ENCODE data around the gene OXSM.

Gene OXSM

DNA sequence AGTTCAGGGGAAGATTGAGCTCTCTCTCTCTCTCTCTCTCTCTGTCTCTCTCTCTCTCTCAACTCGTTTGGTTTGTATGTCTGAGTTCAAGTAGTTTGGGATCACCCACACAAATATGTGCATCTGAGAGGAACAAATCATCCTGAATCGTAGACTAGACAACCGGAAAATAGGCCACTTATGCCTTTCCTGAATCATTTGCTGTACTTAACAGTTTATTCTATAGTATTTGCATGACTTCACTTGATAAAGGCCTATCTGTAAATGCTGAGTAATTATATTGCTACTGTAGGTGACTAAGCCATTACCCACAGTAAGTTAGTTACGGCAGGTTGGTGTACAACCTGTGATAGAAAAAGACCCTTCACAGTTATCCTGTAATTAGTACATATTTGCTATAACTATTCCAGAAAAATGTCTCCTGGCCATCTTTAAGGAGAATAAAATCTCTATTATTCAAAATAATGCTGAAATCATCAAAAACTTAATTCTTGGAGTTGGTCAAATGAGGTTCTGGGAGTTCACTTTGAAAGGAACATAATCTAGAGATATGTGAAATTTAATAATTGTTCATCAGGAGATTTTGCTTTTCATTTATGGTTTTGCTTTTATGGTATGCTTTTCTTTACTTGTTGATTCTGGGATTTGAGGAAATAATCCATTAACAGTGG is 31.1 kb downstream of the OXSM start:
- H3K36me3 Mint-ChIP-seq = no peaks in the 10 kb centered on the region
- no peak overlapping the region for H3K27ac Mint-ChIP-seq
- DNase-seq = no peak
- H3K4me3 Mint-ChIP-seq = no peak overlapping the region
- peaks cover 2% of the 10 kb centered on the region for H3K4me1 Mint-ChIP-seq
- H3K9me3 Mint-ChIP-seq = no peaks in the 10 kb centered on the region
- no peaks in the 10 kb centered on the region for H3K27me3 Mint-ChIP-seq
- CTCF ChIA-PET = no interaction called here

DNA sequence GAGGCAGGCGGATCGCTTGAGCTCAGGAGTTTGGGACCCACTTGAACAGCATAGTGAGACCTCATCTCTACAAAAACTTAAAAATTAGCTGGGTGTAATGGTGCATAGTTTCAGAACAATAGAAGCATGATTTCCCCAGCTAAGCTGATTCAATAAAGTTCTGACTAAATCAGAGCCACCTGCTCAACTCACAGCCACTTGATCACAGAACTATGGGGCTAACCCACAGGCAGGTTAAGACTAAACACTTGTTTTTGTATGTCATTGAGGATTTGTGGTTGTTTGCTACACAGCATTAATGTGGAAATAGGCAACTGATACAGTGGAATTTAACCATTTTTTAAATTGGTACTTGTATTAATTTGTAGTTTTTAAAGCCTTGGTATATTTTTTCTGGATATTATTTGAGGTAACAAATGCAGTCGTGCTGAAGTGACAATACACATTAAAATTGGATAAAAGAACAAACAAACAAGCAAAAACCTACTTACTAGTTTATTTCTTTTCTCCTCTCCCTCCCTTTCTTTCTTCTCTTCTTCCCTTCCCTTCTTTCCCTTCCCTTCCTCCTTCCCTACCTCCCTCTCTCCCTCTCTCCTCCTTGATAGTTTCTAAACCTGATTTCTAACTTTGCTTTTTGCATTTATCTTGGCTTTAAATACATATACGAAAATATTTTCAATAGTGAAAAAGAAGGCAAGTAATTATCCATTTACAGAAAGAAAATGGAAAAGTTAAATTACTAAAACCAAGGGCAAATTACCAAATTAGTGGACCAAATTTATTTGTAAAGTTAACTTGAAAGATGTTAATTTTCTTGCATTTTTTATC is 32.1 kb downstream of the OXSM start:
- H3K27me3 Mint-ChIP-seq = no peaks in the 10 kb centered on the region
- CTCF ChIA-PET = no interaction called here

GRCh38 chr3:25823314-25823713 is 33.4 kb downstream of the OXSM start:
- peaks cover 10% of the 10 kb centered on the region for H3K4me1 Mint-ChIP-seq
- no peak overlapping the region for H3K4me3 Mint-ChIP-seq
- DNase-seq = no peak
- no peaks in the 10 kb centered on the region for H3K9me3 Mint-ChIP-seq
- no peaks in the 10 kb centered on the region for H3K27me3 Mint-ChIP-seq
- CTCF ChIA-PET = no interaction called here
- no peak overlapping the region for H3K27ac Mint-ChIP-seq
- H3K36me3 Mint-ChIP-seq = no peaks in the 10 kb centered on the region

More for the DNA sequence above, 32.1 kb downstream of the OXSM start:
- Mint-ChIP-seq H3K36me3 (no peaks in the 10 kb centered on the region), H3K4me1 (peaks cover 10% of the 10 kb centered on the region), H3K4me3 (no peak overlapping the region), H3K9me3 (no peaks in the 10 kb centered on the region), H3K27ac (no peak overlapping the region)
- DNase-seq = no peak

- CTCF ChIA-PET = no interaction called here
- peaks cover 2% of the 10 kb centered on the region for H3K27me3 Mint-ChIP-seq
- peaks cover 10% of the 10 kb centered on the region for H3K4me1 Mint-ChIP-seq
- no peaks in the 10 kb centered on the region for H3K9me3 Mint-ChIP-seq
- H3K4me3 Mint-ChIP-seq = no peak overlapping the region
- H3K36me3 Mint-ChIP-seq = no peaks in the 10 kb centered on the region
- no peak for DNase-seq
- no peak overlapping the region for H3K27ac Mint-ChIP-seq
Observed at GRCh38 chr3:25826510-25826909, 36.6 kb downstream of the OXSM start.

DNA sequence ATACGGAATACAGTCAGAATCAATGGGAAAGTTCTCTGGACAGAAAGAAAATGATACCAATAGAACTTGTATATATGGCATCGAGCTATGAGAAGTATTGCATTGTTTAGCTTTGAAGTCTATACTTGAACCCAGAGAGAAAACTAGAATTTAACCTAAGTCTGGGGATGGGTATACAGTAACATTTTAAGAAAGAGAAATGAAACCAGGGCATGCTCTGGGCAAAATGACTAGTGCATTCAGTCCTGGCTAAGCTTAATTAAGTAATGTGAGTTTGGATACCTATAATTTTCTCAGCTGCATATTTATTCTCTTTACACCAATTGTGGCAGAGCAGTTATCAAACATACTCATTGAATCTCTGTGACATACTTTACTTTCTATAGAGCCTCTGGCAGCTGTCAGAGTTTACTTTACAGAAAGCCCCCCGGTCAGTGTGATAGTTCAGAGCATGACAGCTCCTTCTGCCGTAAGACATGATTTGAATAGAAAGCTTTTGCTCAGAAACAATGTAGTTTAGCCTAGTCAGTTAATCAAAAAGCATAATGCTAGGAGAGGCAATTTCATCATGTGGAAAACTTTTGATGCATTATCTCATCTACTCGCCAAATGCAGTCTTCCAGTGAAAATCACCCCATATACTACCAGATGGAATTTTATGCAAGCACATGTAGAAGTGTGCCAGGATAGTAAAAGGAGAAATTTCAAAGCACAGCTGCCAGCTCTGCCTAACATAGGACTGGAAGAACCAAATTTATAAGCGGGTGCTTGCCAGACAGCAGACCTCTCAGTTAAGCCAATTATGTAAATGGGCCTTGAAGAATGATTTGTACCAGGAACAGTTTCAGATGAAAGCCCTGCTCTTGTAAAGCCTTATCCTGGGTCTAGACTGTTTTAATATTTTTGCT is 40.7 kb downstream of the OXSM start:
- no peak overlapping the region for H3K4me3 Mint-ChIP-seq
- CTCF ChIA-PET = interaction anchor here (0.7 to 1.8 kb wide), 4 partner anchors 19 to 185 kb away, joined by 3 to 4 read pairs (median 4); no protein-coding TSS in a partner anchor
- H3K36me3 Mint-ChIP-seq = no peaks in the 10 kb centered on the region
- H3K9me3 Mint-ChIP-seq = no peaks in the 10 kb centered on the region
- peaks cover 4% of the 10 kb centered on the region for H3K27me3 Mint-ChIP-seq
- no peak for DNase-seq
- H3K4me1 Mint-ChIP-seq = peaks cover 10% of the 10 kb centered on the region
- H3K27ac Mint-ChIP-seq = no peak overlapping the region

DNA sequence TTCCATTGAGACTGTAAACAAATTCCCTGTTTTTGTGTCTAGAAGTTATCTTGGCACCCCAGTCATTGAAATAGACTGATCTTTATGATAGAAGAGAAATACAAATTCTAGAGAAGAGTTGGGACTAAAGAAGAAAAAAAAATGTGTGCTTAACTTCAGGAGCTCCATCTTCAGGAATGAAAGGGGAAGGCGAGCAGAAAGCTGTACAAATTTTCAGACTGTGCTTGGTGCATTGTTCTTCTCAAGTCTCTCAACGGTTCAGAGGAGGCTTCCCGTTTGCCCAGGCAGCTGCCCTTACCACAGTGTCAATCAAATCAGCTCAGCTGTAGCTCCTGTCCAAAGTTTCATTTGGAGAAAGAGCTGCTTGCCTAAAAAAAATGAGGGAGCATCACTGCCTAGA is 41.7 kb downstream of the OXSM start:
- Mint-ChIP-seq H3K27ac (no peak overlapping the region), H3K9me3 (no peaks in the 10 kb centered on the region), H3K36me3 (no peaks in the 10 kb centered on the region), H3K4me3 (no peak overlapping the region), H3K4me1 (peaks cover 2% of the 10 kb centered on the region), H3K27me3 (peaks cover 4% of the 10 kb centered on the region)
- CTCF ChIA-PET = interaction anchor here (0.7 to 1.8 kb wide), 6 partner anchors 14 to 211 kb away, joined by 3 to 4 read pairs (median 3); no protein-coding TSS in a partner anchor
- DNase-seq = no peak

DNA sequence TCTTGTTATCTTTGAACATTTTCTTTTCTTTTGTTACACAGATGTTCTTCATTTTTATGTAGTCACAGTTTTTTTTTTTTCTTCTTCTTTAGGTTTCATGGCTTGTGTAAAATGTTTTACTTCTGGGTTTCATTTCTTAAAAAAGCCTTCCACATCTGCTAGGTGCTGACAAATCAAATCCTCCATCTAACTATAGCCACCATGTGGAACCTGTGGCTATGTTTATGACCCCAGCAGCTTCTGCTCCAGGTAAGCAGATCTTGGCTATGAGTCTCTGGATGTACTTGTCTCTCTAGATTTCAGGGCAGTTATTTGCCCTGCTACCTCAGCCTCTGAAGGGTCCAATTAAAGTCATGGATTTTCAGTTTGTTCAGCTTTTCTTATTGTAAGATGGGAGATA is 44.5 kb downstream of the OXSM start:
- DNase-seq = no peak
- Mint-ChIP-seq H3K4me3 (no peak overlapping the region), H3K4me1 (peaks cover 9% of the 10 kb centered on the region), H3K9me3 (peaks cover 4% of the 10 kb centered on the region), H3K27ac (no peak overlapping the region), H3K36me3 (peaks cover 2% of the 10 kb centered on the region), H3K27me3 (peaks cover 4% of the 10 kb centered on the region)
- CTCF ChIA-PET = no interaction called here

DNA sequence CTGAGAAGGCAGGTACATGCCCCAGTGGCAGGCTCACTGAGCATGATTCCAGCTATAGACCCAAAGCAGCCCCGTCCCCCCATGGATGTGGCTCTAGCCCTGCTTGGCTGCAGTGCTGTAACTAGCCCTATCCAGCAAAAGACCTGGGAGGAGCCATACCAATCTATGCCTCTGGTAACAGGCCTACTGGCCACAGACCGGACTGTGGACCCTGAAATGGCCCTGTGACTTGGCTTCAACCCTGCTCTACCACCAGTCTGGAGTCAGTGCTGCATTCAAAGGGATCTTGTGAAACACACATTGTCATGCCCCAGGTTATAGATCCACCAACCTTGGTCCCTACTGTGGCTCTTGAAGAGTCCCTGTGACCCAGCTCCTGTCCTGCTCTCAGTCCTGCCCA is 46.7 kb downstream of the OXSM start:
- no peak for DNase-seq
- Mint-ChIP-seq H3K4me1 (peaks cover 9% of the 10 kb centered on the region), H3K27ac (no peak overlapping the region), H3K27me3 (peaks cover under 1% of the 10 kb centered on the region), H3K9me3 (peaks cover 4% of the 10 kb centered on the region), H3K4me3 (no peak overlapping the region), H3K36me3 (peaks cover 2% of the 10 kb centered on the region)
- CTCF ChIA-PET = interaction anchor here (1.1 kb wide), 1 partner anchor 189 kb away, joined by 5 read pairs; no protein-coding TSS in a partner anchor

DNA sequence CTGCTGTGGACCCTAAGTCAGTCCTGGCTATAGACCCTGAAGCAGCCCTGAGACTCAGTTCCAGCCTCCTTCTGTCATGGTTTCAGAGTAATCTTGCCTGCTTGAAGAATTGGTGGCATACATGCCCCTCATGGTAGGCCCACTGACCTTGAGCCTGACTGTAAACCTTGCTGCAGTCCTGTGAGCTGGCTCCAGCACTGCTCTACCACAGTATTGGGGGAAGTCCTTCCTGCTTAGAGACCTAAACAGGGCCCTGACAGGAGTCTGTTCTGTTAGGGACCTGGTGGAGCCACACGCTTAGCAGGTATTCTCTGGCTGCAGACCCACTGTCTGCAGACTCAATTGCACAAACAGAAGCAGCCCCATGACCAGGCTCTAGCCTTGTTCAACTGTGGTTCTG is 47.1 kb downstream of the OXSM start:
- Mint-ChIP-seq H3K36me3 (peaks cover 2% of the 10 kb centered on the region), H3K4me1 (peaks cover 9% of the 10 kb centered on the region), H3K9me3 (peaks cover 4% of the 10 kb centered on the region), H3K27ac (no peak overlapping the region), H3K27me3 (no peaks in the 10 kb centered on the region), H3K4me3 (no peak overlapping the region)
- CTCF ChIA-PET = interaction anchor here (1.1 kb wide), 1 partner anchor 190 kb away, joined by 5 read pairs; no protein-coding TSS in a partner anchor
- no peak for DNase-seq

DNA sequence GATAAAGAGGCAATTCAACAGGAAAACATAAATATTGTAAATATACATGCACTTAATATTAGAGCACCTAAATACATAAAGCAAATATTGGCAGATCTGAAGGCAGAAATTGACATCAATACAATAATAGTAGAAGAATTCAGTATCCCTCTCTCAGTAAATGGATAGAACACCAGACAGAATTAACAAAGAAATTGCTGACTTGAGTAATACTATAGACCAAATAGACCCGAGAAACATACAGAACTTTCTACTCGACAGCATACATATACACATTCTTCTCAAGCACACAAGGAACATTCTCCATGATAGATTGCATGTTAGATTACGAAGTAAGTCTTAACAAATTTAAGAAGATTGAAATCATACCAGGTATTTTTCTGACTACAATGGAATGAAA is 50.2 kb downstream of the OXSM start:
- Mint-ChIP-seq H3K27me3 (peaks cover 8% of the 10 kb centered on the region), H3K36me3 (peaks cover 2% of the 10 kb centered on the region), H3K27ac (no peak overlapping the region), H3K4me1 (peaks cover 9% of the 10 kb centered on the region), H3K9me3 (peaks cover 4% of the 10 kb centered on the region), H3K4me3 (no peak overlapping the region)
- CTCF ChIA-PET = no interaction called here
- DNase-seq = no peak

- Mint-ChIP-seq H3K4me1 (no peaks in the 10 kb centered on the region), H3K27ac (no peak overlapping the region), H3K36me3 (peaks cover 2% of the 10 kb centered on the region), H3K9me3 (peaks cover 4% of the 10 kb centered on the region), H3K4me3 (no peak overlapping the region), H3K27me3 (peaks cover 8% of the 10 kb centered on the region)
- no peak for DNase-seq
- CTCF ChIA-PET = no interaction called here
Observed at GRCh38 chr3:25843332-25843731, 53.4 kb downstream of the OXSM start.
